Measurements from ENCODE around the gene FRYL. TPM values are rescaled to one million over a fixed set of nuclear protein-coding genes. Genes with fewer than 3 reads are reported as not detected.
"Not testable (repeated sequence)": the region's sequence is repeated elsewhere in the genome, so short reads cannot be mapped to it uniquely, and the experiment has no call there.

The FRYL gene
- total RNA-seq = 44.2 TPM
- polyA plus RNA-seq = 33.2 TPM
- long read RNA-seq, donor 1 = 0 reads
- long read RNA-seq, donor 2 = 0 reads
- long read RNA-seq, donor 3, partial matches to known transcripts = 0 of 1 reads
- long read RNA-seq, donor 3, other reads (novel, unspliced or antisense) = 0 of 1 reads
- long read RNA-seq, donor 4 = 0 reads
- long read RNA-seq, donor 5, partial matches to known transcripts = 0 of 2 reads
- long read RNA-seq, donor 5, other reads (novel, unspliced or antisense) = 0 of 2 reads
- long read RNA-seq, donor 6, partial matches to known transcripts = 157 of 175 reads
- long read RNA-seq, donor 6, other reads (novel, unspliced or antisense) = 17 of 175 reads
- long read RNA-seq, donor 7 = 0 reads
- long read RNA-seq, donor 8, partial matches to known transcripts = 0 of 1 reads
- long read RNA-seq, donor 8, other reads (novel, unspliced or antisense) = 0 of 1 reads
- long read RNA-seq, donor 9 = 0 reads
- long read RNA-seq, donor 10 = 0 reads

DNA sequence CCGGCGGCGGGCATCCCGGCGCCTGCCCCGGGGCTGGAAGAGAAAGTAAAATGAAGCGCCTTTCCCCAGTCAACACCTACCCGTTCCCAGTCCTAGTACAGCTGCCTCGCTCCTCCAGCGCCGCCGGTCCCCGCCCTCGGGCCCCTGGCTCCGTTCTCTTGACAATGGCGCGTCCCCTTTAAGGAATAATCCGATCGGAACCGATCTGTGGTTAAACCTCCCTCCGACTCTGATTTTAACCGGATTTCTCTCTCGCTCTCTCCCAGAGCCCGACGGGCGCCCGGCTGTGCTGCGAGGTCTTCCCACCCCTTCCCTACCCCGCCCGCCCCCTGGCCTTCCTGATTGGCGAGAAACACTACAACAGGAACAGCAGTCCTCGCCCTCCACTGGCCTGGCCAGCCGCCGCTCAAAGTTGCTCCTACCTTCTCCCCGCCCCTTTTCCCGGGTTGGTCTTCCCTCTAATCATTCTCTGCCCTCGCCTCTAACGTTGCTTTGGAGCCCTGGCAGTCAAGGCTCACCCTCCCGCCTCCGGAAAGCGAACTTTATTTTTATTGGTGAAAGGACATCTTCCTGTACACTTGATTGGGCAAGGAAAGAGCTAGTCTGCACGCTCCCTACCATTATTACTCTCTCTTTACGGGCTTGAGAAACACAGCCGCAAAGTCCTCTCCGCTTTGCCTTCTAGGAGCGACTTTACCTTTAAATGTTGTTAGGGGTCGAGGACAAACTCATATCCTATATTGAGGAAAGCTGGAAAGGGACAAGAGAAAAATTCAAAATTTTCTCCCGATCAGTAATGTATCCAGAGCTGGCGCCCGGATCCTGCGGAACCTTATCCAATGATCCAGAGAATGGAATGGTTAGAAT is at the start of gene FRYL:
FRYL (minus strand) TSS at position 282 of the 867 bp plus-strand sequence. CDS start 145,869 bp downstream, outside the sequence.
- H3K9me3 ChIP-seq (ENCODE audit: control insufficient read depth in 2 of 2, insufficient read depth in 1 of 2, low read length in 1 of 2) = no peaks in the 10 kb centered on the region
- H3K4me1 ChIP-seq (ENCODE audit: control insufficient read depth in 2 of 2, insufficient read depth in 2 of 2, low read length in 2 of 2) = peaks cover 10 to 15% of the 10 kb centered on the region in 2 donors
- peak within 1 kb of the TSS; percentile 94 to 98 for H3K27ac ChIP-seq (ENCODE audit: low read depth in 1 of 2, low read length in 1 of 2)
- DNase-seq (ENCODE audit: low read depth in 6 of 9, low spot score in 9 of 9) = peak; percentile 91 to 99 (median 98)
- under 1% methylated on average over 51 of the region's 51 CpGs for WGBS
- no peaks in the 10 kb centered on the region for H3K36me3 ChIP-seq (ENCODE audit: control insufficient read depth in 2 of 2, insufficient read depth in 2 of 2, low read length in 1 of 2)
- no peaks in the 10 kb centered on the region for H3K27me3 ChIP-seq (ENCODE audit: control insufficient read depth in 2 of 2, insufficient read depth in 1 of 2, low read length in 1 of 2)
- H3K4me3 ChIP-seq (ENCODE audit: low read length in 2 of 2) = peak within 1 kb of the TSS; percentile 90 to 95

- Histone ChIP-seq H3K27ac (ENCODE audit: low read depth in 1 of 2, low read length in 1 of 2) (no peak overlapping the region), H3K4me3 (ENCODE audit: low read length in 2 of 2) (no peak overlapping the region), H3K4me1 (ENCODE audit: control insufficient read depth in 2 of 2, insufficient read depth in 2 of 2, low read length in 2 of 2) (peaks cover 2 to 5% of the 10 kb centered on the region in 2 donors), H3K27me3 (ENCODE audit: control insufficient read depth in 2 of 2, insufficient read depth in 1 of 2, low read length in 1 of 2) (no peaks in the 10 kb centered on the region), H3K36me3 (ENCODE audit: control insufficient read depth in 2 of 2, insufficient read depth in 2 of 2, low read length in 1 of 2) (no peaks in the 10 kb centered on the region), H3K9me3 (ENCODE audit: control insufficient read depth in 2 of 2, insufficient read depth in 1 of 2, low read length in 1 of 2) (no peaks in the 10 kb centered on the region)
- no peak for DNase-seq (ENCODE audit: low read depth in 6 of 9, low spot score in 9 of 9)
- 98% methylated on average over 5 of the region's 5 CpGs for WGBS
Measured at GRCh38 chr4:48827622-48828021, 47.5 kb upstream of the FRYL start.

DNA sequence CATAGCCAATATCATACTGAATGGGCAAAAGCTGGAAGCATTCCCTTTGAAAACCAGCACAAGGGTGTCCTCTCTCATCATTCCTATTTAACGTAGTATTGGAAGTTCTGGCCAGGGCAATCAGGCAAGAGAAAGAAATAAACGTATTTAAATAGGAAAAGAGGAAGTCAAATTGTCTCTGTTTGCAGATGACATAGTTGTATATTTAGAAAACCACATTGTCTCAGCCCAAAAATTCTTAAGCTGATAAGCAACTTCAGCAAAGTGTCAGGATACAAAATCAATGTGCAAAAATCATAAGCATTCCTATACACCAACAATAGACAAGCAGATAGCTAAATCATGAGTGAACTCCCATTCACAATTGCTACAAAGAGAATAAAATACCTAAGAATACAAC is 41.4 kb upstream of the FRYL start:
- WGBS = 33% methylated on average over 2 of the region's 2 CpGs
- not testable (repeated sequence) for H3K36me3 ChIP-seq (ENCODE audit: control insufficient read depth in 2 of 2, insufficient read depth in 2 of 2, low read length in 1 of 2)

GRCh38 chr4:48816971-48817370 is 36.9 kb upstream of the FRYL start:
- Histone ChIP-seq H3K4me1 (ENCODE audit: control insufficient read depth in 2 of 2, insufficient read depth in 2 of 2, low read length in 2 of 2) (peaks cover 2 to 3% of the 10 kb centered on the region in 2 donors), H3K27me3 (ENCODE audit: control insufficient read depth in 2 of 2, insufficient read depth in 1 of 2, low read length in 1 of 2) (no peaks in the 10 kb centered on the region), H3K4me3 (ENCODE audit: low read length in 2 of 2) (no peak overlapping the region), H3K27ac (ENCODE audit: low read depth in 1 of 2, low read length in 1 of 2) (no peak overlapping the region), H3K36me3 (ENCODE audit: control insufficient read depth in 2 of 2, insufficient read depth in 2 of 2, low read length in 1 of 2) (no peaks in the 10 kb centered on the region), H3K9me3 (ENCODE audit: control insufficient read depth in 2 of 2, insufficient read depth in 1 of 2, low read length in 1 of 2) (no peaks in the 10 kb centered on the region)
- DNase-seq (ENCODE audit: low read depth in 6 of 9, low spot score in 9 of 9) = no peak
- WGBS = over 99% methylated on average over 6 of the region's 6 CpGs

More for the DNA sequence above, 41.4 kb upstream of the FRYL start:
- not testable (repeated sequence) for H3K4me3 ChIP-seq (ENCODE audit: low read length in 2 of 2); H3K27me3 ChIP-seq (ENCODE audit: control insufficient read depth in 2 of 2, insufficient read depth in 1 of 2, low read length in 1 of 2); DNase-seq (ENCODE audit: low read depth in 6 of 9, low spot score in 9 of 9); H3K9me3 ChIP-seq (ENCODE audit: control insufficient read depth in 2 of 2, insufficient read depth in 1 of 2, low read length in 1 of 2); H3K27ac ChIP-seq (ENCODE audit: low read depth in 1 of 2, low read length in 1 of 2); H3K4me1 ChIP-seq (ENCODE audit: control insufficient read depth in 2 of 2, insufficient read depth in 2 of 2, low read length in 2 of 2)

DNA sequence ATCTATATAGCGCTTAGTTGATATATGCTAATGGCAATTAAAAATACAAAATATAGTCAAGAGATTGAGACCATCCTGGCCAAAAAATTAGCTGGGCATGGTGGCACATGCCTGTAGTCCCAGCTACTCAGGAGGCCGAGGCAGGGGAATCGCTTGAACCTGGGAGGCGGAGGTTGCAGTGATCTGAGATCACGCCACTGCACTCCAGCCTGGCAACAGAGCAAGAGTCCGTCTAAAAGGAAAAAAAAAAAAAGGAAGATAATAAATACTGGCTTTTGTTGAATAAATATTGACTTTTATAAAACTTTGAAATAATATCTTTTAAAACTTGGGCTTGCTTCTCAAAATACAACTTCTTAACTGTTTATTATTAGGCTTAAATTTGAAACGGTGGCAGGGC is 36.2 kb upstream of the FRYL start:
- not testable (repeated sequence) for H3K4me3 ChIP-seq (ENCODE audit: low read length in 2 of 2); H3K27ac ChIP-seq (ENCODE audit: low read depth in 1 of 2, low read length in 1 of 2); H3K9me3 ChIP-seq (ENCODE audit: control insufficient read depth in 2 of 2, insufficient read depth in 1 of 2, low read length in 1 of 2); DNase-seq (ENCODE audit: low read depth in 6 of 9, low spot score in 9 of 9); H3K27me3 ChIP-seq (ENCODE audit: control insufficient read depth in 2 of 2, insufficient read depth in 1 of 2, low read length in 1 of 2); H3K4me1 ChIP-seq (ENCODE audit: control insufficient read depth in 2 of 2, insufficient read depth in 2 of 2, low read length in 2 of 2); H3K36me3 ChIP-seq (ENCODE audit: control insufficient read depth in 2 of 2, insufficient read depth in 2 of 2, low read length in 1 of 2)
- 98% methylated on average over 7 of the region's 7 CpGs for WGBS

DNA sequence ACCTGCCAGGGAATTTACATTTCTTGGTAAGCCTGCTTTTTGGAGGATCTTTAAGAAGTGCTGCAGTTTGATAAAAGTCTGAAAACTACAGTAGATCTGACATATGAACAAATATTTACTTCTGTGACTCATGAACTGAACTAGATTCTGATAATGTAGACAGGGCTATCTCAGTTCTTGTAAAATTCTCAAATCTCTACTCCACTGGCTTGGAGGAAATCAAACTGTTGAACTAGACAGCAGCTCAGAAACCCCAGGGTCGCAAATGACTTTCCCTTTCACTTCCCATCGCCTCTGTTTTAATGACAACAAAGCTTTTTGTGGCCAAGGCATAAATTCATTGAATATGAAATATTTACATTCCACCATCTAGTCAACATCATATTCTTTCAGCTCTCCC is 35.4 kb upstream of the FRYL start:
- WGBS = 6% methylated on average over 2 of the region's 2 CpGs
- Histone ChIP-seq H3K27me3 (ENCODE audit: control insufficient read depth in 2 of 2, insufficient read depth in 1 of 2, low read length in 1 of 2) (no peaks in the 10 kb centered on the region), H3K4me3 (ENCODE audit: low read length in 2 of 2) (no peak overlapping the region), H3K27ac (ENCODE audit: low read depth in 1 of 2, low read length in 1 of 2) (no peak overlapping the region), H3K36me3 (ENCODE audit: control insufficient read depth in 2 of 2, insufficient read depth in 2 of 2, low read length in 1 of 2) (no peaks in the 10 kb centered on the region), H3K9me3 (ENCODE audit: control insufficient read depth in 2 of 2, insufficient read depth in 1 of 2, low read length in 1 of 2) (no peaks in the 10 kb centered on the region), H3K4me1 (ENCODE audit: control insufficient read depth in 2 of 2, insufficient read depth in 2 of 2, low read length in 2 of 2) (peaks cover 2 to 3% of the 10 kb centered on the region in 2 donors)
- DNase-seq (ENCODE audit: low read depth in 6 of 9, low spot score in 9 of 9) = peak in 1 of 9 donors; percentile 44

DNA sequence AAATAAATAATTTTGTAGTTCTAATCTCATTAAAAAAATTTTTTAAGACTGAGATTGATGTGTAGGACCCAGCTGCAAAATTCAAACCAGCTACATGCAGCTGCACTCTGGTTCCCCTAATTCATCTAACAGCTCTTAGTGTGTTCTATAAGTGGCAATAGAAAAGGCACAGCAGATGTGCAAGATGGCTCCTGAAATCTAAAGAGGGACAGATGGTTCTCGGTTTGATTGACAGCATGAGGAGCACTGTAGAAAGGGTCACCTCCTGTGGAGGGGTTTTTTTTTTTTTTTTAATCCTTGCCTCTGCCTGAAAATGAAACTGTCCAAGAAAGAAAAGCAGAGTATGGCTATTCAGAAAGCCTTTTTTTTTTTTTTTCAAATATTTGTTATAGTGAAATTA is 33.9 kb upstream of the FRYL start:
- no peaks in the 10 kb centered on the region for H3K27me3 ChIP-seq (ENCODE audit: control insufficient read depth in 2 of 2, insufficient read depth in 1 of 2, low read length in 1 of 2)
- H3K36me3 ChIP-seq (ENCODE audit: control insufficient read depth in 2 of 2, insufficient read depth in 2 of 2, low read length in 1 of 2) = no peaks in the 10 kb centered on the region
- no peak overlapping the region for H3K27ac ChIP-seq (ENCODE audit: low read depth in 1 of 2, low read length in 1 of 2)
- WGBS = 27% methylated on average over 1 of the region's 1 CpG
- DNase-seq (ENCODE audit: low read depth in 6 of 9, low spot score in 9 of 9) = peak in 8 of 9 donors; percentile 20 to 75 (median 42)
- no peaks in the 10 kb centered on the region for H3K9me3 ChIP-seq (ENCODE audit: control insufficient read depth in 2 of 2, insufficient read depth in 1 of 2, low read length in 1 of 2)
- H3K4me3 ChIP-seq (ENCODE audit: low read length in 2 of 2) = no peak overlapping the region
- peaks cover 2 to 3% of the 10 kb centered on the region in 2 donors for H3K4me1 ChIP-seq (ENCODE audit: control insufficient read depth in 2 of 2, insufficient read depth in 2 of 2, low read length in 2 of 2)

DNA sequence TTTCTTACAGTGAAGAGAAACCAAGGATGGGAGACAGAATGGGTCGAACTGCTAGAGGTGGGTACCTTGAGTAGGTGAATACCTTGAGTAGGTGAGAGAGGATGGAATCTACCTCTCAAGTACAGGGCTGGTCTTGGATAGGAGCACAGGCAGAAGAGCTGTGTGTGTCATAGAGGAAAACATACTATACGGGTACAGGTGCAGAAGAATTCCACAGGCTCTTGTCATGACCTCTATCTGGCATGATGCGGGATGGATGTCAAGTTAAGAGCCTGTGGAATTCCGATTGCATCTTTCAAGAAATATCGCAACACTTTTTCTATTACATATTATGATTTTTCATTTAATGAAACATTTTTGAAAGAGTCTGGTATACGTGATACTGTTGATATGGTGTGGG is 32.8 kb upstream of the FRYL start:
- Histone ChIP-seq H3K4me1 (ENCODE audit: control insufficient read depth in 2 of 2, insufficient read depth in 2 of 2, low read length in 2 of 2) (peaks cover 2 to 3% of the 10 kb centered on the region in 2 donors), H3K27ac (ENCODE audit: low read depth in 1 of 2, low read length in 1 of 2) (no peak overlapping the region), H3K9me3 (ENCODE audit: control insufficient read depth in 2 of 2, insufficient read depth in 1 of 2, low read length in 1 of 2) (no peaks in the 10 kb centered on the region), H3K36me3 (ENCODE audit: control insufficient read depth in 2 of 2, insufficient read depth in 2 of 2, low read length in 1 of 2) (no peaks in the 10 kb centered on the region), H3K4me3 (ENCODE audit: low read length in 2 of 2) (no peak overlapping the region), H3K27me3 (ENCODE audit: control insufficient read depth in 2 of 2, insufficient read depth in 1 of 2, low read length in 1 of 2) (no peaks in the 10 kb centered on the region)
- WGBS = 81% methylated on average over 6 of the region's 6 CpGs
- DNase-seq (ENCODE audit: low read depth in 6 of 9, low spot score in 9 of 9) = no peak

Data from thymus (tissue), 14 donors.